Brain microvascular endothelial cell (primary cell): ENCODE data around the gene PAK6.

Experiments used
- DNase-seq: peaks from one replicate; pipeline ENCODE4 v3.0.0-alpha.2; 2020
- H3K27ac ChIP-seq: fragments of 250-450 bp; sonication (Bioruptor Pico); 2 replicates; pipeline ENCODE4 v1.5.1; 2020; ENCODE audit warnings: mild to moderate bottlenecking, moderate library complexity
- H3K27me3 ChIP-seq: fragments of 250-450 bp; sonication (Bioruptor Pico); replicated peaks from 2 replicates; pipeline ENCODE4 v1.5.1; 2020; ENCODE audit warnings: mild to moderate bottlenecking
- H3K36me3 ChIP-seq: fragments of 250-450 bp; sonication (Bioruptor Pico); replicated peaks from 2 replicates; pipeline ENCODE4 v1.5.1; 2020; ENCODE audit warnings: mild to moderate bottlenecking
- H3K4me3 ChIP-seq: 2 replicates; pipeline ENCODE4 v1.5.1; 2011; ENCODE audit warnings: low read depth, mild to moderate bottlenecking, control low read depth, low read length, moderate library complexity
- in situ Hi-C: cut with HindIII; loops from 2 replicates; pipeline ENCODE4 v1.10.0; 2017; ENCODE audit warnings: low sequenced_read_pairs, low pct_ligation_motif_present
- TF ChIP-seq, protein P1 (sequence below): IDR thresholded peaks from 2 replicates; pipeline ENCODE4 v1.5.1; 2011; ENCODE audit warnings: low read depth, mild to moderate bottlenecking, moderate library complexity, low read length, control low read depth, inconsistent platforms; ENCODE audit errors: missing control alignments

The PAK6 gene

DNA sequence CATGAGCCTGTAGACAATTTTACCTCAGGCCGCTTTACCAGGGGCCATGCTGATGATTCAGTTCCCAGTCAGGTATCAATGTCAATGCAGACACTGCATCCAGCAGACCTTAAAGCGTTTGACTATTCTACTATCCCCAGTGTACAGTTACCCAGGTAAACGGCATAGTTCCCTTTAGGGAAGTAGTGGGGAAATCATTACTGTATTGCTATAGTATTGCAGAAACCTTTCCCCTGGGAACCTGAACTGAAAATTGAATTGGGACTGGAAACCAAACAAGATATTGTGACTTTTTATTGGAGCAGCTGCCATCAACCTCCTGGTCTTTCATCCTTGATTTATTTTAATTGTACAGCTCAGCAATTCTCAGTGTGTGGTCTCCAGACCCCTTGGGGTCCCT lies 78.1 kb downstream of the PAK6 start:
- no peak overlapping the region for H3K27ac ChIP-seq
- no peaks in the 10 kb centered on the region for H3K36me3 ChIP-seq
- in situ Hi-C loops = no loop called here
- DNase-seq = no peak
- no peak overlapping the region for H3K4me3 ChIP-seq
- no peaks in the 10 kb centered on the region for H3K27me3 ChIP-seq
- TF ChIP-seq, protein P1, sequence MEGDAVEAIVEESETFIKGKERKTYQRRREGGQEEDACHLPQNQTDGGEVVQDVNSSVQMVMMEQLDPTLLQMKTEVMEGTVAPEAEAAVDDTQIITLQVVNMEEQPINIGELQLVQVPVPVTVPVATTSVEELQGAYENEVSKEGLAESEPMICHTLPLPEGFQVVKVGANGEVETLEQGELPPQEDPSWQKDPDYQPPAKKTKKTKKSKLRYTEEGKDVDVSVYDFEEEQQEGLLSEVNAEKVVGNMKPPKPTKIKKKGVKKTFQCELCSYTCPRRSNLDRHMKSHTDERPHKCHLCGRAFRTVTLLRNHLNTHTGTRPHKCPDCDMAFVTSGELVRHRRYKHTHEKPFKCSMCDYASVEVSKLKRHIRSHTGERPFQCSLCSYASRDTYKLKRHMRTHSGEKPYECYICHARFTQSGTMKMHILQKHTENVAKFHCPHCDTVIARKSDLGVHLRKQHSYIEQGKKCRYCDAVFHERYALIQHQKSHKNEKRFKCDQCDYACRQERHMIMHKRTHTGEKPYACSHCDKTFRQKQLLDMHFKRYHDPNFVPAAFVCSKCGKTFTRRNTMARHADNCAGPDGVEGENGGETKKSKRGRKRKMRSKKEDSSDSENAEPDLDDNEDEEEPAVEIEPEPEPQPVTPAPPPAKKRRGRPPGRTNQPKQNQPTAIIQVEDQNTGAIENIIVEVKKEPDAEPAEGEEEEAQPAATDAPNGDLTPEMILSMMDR = no peak

DNA sequence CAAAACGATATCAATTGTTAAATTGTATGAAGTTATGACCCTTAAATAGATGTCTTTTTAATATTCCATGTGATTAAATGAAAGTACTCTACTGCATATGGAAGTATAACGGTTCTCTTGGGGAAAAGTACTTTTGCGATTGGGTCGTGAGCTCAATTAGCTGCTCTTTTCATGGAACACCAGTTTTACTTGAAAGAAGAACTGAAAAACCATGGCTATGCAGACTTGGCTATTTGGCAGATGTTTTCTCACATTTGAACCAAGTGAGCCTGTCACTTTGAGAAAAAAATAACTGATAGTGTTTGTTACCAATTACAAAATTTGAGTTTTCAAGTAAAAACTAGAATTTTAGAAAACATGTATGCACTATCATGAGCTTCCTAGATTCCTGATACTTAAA lies 78.7 kb downstream of the PAK6 start:
- Histone ChIP-seq H3K27ac (no peak overlapping the region), H3K4me3 (no peak overlapping the region), H3K27me3 (no peaks in the 10 kb centered on the region), H3K36me3 (no peaks in the 10 kb centered on the region)
- TF ChIP-seq, protein P1 = no peak
- no peak for DNase-seq
- in situ Hi-C loops = no loop called here

DNA sequence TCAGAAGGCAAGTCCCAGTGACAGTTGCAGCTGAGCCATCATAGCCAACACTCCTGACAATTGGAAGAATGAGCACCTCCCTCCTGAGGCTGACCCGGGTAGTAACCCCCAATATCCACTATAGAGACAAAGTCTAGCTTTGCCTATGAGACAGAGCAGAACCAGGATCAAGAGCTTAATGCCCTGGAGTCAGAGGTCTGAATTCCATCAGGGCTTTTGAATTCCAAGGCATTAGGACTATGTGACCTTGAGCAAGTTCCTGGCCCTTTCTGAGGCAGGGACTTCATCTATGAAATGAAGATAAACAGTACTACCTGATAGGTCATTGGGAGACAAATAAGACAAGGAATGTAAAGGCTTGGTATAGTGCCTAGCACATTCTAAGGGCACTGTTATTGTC lies 81.5 kb downstream of the PAK6 start:
- Histone ChIP-seq H3K27me3 (no peaks in the 10 kb centered on the region), H3K27ac (no peak overlapping the region), H3K36me3 (no peaks in the 10 kb centered on the region), H3K4me3 (no peak overlapping the region)
- TF ChIP-seq, protein P1 = no peak
- in situ Hi-C loops = no loop called here
- no peak for DNase-seq

DNA sequence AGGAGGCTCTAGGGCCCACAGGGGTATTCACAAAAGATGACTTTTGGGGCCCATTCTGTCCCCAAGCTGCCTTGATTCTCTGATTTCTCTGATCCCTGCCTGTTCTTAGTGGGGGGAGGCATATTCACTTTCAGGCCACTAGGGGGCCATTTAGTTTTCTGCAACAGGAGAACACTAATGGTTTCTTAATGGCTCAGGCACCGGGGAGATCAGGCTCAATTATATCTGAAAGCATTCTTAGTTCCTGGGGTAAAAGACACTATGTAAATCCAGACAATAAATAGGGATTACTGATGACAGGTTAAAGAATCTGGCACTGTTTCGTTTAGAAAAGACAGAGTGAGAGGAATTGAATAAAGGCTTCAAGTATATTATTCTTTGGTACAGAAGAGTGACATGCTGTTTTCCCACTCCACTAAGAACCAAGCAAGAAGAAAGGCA lies 82.1 kb downstream of the PAK6 start:
- TF ChIP-seq, protein P1 = peak; percentile 91

DNA sequence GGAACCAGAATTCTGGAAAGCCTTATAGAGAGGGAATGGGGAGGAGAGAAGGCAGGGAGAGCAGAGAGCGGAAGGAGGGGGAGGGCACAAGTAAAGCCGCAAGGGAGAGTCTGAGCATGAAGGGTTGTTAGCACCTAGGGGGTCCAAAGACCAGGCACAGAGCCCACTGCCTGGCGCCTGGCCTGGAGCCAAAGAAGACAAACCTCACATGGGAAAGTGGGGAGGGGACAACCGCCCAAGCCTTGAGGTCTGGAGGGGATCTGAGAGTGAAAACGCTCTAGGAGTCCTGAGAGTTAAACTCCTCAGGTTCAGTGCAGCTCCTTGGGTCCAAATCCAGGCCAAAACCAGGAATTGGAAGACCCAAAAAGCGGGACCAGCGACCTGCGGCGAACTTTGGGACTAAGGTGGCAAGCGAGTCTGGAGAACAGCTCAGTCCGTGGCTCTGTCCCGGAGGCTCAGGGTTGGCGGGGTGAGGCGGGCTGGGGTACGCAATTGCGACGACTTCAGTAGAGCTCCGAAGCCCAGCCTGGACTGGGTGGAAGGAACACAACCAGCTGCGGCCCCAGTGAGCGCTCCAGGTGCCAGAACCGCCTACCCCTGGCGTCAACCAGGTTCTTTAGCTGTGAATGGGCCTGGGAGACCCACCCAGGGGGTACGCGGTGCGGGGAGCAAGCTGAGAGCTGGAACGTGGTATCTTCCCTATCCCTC lies 83.8 kb downstream of the PAK6 start:
- no peaks in the 10 kb centered on the region for H3K27me3 ChIP-seq
- in situ Hi-C loops = no loop called here
- no peak overlapping the region for H3K27ac ChIP-seq
- TF ChIP-seq, protein P1 = no peak
- H3K36me3 ChIP-seq = no peaks in the 10 kb centered on the region
- no peak for DNase-seq
- peak overlapping the region; percentile 29 for H3K4me3 ChIP-seq

More for the DNA sequence above, 82.1 kb downstream of the PAK6 start:
- Histone ChIP-seq H3K36me3 (no peaks in the 10 kb centered on the region), H3K27me3 (no peaks in the 10 kb centered on the region), H3K27ac (no peak overlapping the region), H3K4me3 (no peak overlapping the region)
- DNase-seq = peak; percentile 65
- in situ Hi-C loops = no loop called here
